ENCODE results near the gene PPP1R14C.

Gene PPP1R14C

GRCh38 chr6:150275489-150275888 is 132.6 kb downstream of the PPP1R14C start:
- no peak for DNase-seq

- no peak for DNase-seq
These were observed 133.5 kb downstream of the PPP1R14C start for GRCh38 chr6:150276168-150276936.

- no peak for DNase-seq
These were observed 134.3 kb downstream of the PPP1R14C start for GRCh38 chr6:150276937-150277742.

- DNase-seq: no peak
These were observed 136.7 kb downstream of the PPP1R14C start for GRCh38 chr6:150279533-150279932.

GRCh38 chr6:150280703-150281102 is 137.9 kb downstream of the PPP1R14C start:
- no peak for DNase-seq

GRCh38 chr6:150281767-150282166 is 138.9 kb downstream of the PPP1R14C start:
- no peak for DNase-seq

GRCh38 chr6:150282806-150283205 is 140.0 kb downstream of the PPP1R14C start:
- no peak for DNase-seq

- no peak for DNase-seq
These were observed 143.6 kb downstream of the PPP1R14C start for GRCh38 chr6:150286460-150286859.

- DNase-seq: no peak
These were observed 144.1 kb downstream of the PPP1R14C start for GRCh38 chr6:150286912-150287311.

GRCh38 chr6:150288456-150288855 is 145.6 kb downstream of the PPP1R14C start:
- no peak for DNase-seq

GRCh38 chr6:150289454-150290071 is 146.7 kb downstream of the PPP1R14C start:
- DNase-seq: no peak

- no peak for DNase-seq
These were observed 147.6 kb downstream of the PPP1R14C start for GRCh38 chr6:150290429-150290828.

GRCh38 chr6:150291968-150292710 is 149.3 kb downstream of the PPP1R14C start:
- DNase-seq: no peak

- no peak for DNase-seq
These were observed 150.2 kb downstream of the PPP1R14C start for GRCh38 chr6:150293019-150293418.

- no peak for DNase-seq
These were observed 150.8 kb downstream of the PPP1R14C start for GRCh38 chr6:150293423-150294173.

- DNase-seq: no peak
These were observed 154.0 kb downstream of the PPP1R14C start for GRCh38 chr6:150296890-150297289.

- DNase-seq: no peak
These were observed 154.6 kb downstream of the PPP1R14C start for GRCh38 chr6:150297327-150298029.

- DNase-seq: no peak
These were observed 155.2 kb downstream of the PPP1R14C start for GRCh38 chr6:150298030-150298380.

- no peak for DNase-seq
These were observed 155.8 kb downstream of the PPP1R14C start for GRCh38 chr6:150298676-150299075.

Measured in NCI-H2081 treated with DMSO at 0.1 percent for 48 hours (cell line).